ENCODE measurements around the gene DLGAP1.

DLGAP1 gene

DNA sequence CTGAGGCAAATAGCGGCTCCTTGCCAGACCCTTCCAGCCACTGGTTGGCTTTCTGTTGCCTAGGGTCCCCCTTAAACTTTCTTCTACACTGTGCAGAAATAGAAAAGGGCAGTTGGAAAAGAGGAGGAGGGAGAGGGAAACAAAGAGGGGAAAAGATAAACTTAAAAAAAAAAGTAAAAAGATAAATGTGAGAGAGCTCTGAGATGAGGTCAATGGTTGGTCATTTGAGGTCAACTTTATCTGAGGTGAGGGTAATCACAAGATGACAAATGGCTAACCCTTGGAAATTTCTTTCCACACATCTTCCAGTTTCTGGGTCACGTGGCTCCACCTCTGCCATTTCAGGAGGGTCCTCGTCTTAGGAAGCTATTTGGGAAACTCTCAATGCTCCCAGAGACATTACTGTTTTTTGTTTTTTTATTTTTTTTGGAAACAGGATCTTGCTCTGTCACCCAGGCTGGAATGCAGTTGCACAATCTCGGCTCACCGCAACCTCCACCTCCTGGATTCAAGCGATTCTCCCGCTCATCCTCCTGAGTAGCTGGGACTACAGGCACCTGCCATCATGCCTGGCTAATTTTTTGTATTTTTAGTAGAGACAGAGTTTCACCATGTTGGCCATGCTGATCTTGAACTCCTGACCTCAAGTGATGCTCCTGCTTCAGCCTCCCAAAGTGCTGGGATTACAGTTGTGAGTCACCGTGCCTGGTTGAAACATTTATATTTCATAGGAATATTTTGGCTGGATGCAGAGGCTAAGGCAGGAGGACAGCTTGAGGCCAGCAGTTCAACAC, 805.3 kb downstream of the DLGAP1 start:
- TF ChIP-seq OSR1 (CRISPR knock-in tag; IDR thresholded peaks at IDR 0.05), result no peak
- peak; percentile 6; the same call in 1 of the 2 replicates for TF ChIP-seq CSDC2 (CRISPR knock-in tag; IDR thresholded peaks at IDR 0.05)
- peak; percentile 11 for TF ChIP-seq ISL1 (CRISPR knock-in tag; IDR thresholded peaks at IDR 0.05)
- TF ChIP-seq ZC3H10 (CRISPR knock-in tag; IDR thresholded peaks at IDR 0.05), result no peak
- TF ChIP-seq, protein P1, sequence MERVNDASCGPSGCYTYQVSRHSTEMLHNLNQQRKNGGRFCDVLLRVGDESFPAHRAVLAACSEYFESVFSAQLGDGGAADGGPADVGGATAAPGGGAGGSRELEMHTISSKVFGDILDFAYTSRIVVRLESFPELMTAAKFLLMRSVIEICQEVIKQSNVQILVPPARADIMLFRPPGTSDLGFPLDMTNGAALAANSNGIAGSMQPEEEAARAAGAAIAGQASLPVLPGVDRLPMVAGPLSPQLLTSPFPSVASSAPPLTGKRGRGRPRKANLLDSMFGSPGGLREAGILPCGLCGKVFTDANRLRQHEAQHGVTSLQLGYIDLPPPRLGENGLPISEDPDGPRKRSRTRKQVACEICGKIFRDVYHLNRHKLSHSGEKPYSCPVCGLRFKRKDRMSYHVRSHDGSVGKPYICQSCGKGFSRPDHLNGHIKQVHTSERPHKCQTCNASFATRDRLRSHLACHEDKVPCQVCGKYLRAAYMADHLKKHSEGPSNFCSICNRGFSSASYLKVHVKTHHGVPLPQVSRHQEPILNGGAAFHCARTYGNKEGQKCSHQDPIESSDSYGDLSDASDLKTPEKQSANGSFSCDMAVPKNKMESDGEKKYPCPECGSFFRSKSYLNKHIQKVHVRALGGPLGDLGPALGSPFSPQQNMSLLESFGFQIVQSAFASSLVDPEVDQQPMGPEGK (CRISPR knock-in tag; IDR thresholded peaks at IDR 0.05; ENCODE audit: borderline replicate concordance), result no peak
- no peak for TF ChIP-seq ZNF70 (CRISPR knock-in tag; IDR thresholded peaks at IDR 0.05)
- no peak for TF ChIP-seq GLIS3 (CRISPR knock-in tag; IDR thresholded peaks at IDR 0.05)
- TF ChIP-seq BACH2 (CRISPR knock-in tag; IDR thresholded peaks at IDR 0.05; ENCODE audit: borderline replicate concordance), result no peak
- no peak for TF ChIP-seq ZNF8 (CRISPR knock-in tag; IDR thresholded peaks at IDR 0.05)
- ATAC-seq, result no peak

DNA sequence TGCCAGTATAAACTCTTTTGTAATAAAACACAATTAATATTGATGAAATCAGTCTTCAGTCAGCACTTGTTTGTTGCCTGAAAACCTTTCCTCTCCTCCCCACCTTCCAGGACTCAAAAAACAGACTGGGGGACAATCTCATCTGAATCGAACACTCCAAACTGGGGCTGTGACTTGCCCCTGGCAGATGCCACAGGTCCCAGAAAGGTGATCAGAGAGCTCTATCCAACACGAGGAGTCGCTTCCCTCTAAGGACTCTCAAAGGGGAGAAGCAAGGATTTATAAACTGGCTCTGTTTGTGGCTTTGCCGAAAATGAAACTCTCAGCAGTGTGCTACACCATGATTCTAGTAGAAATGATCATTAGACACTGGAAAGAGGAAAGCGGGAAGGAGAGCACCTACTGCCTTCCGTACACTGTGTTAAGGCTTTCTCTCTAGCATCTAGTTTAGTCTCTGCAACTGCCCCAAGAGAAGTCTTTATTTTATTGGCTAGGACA, 805.9 kb downstream of the DLGAP1 start:
- TF ChIP-seq GLIS3 (CRISPR knock-in tag; IDR thresholded peaks at IDR 0.05), result no peak
- TF ChIP-seq BACH2 (CRISPR knock-in tag; IDR thresholded peaks at IDR 0.05; ENCODE audit: borderline replicate concordance), result no peak
- TF ChIP-seq, protein P2, sequence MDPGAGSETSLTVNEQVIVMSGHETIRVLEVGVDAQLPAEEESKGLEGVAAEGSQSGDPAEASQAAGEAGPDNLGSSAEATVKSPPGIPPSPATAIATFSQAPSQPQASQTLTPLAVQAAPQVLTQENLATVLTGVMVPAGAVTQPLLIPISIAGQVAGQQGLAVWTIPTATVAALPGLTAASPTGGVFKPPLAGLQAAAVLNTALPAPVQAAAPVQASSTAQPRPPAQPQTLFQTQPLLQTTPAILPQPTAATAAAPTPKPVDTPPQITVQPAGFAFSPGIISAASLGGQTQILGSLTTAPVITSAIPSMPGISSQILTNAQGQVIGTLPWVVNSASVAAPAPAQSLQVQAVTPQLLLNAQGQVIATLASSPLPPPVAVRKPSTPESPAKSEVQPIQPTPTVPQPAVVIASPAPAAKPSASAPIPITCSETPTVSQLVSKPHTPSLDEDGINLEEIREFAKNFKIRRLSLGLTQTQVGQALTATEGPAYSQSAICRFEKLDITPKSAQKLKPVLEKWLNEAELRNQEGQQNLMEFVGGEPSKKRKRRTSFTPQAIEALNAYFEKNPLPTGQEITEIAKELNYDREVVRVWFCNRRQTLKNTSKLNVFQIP (CRISPR knock-in tag; IDR thresholded peaks at IDR 0.05; ENCODE audit: borderline replicate concordance, low read depth), result no peak
- no peak for TF ChIP-seq ESRRG (CRISPR knock-in tag; IDR thresholded peaks at IDR 0.05)
- no peak for TF ChIP-seq PPARA (CRISPR knock-in tag; IDR thresholded peaks at IDR 0.05; ENCODE audit: borderline replicate concordance)
- TF ChIP-seq ZC3H10 (CRISPR knock-in tag; IDR thresholded peaks at IDR 0.05), result no peak
- TF ChIP-seq ZNF8 (CRISPR knock-in tag; IDR thresholded peaks at IDR 0.05), result no peak
- TF ChIP-seq SNAI2 (CRISPR knock-in tag; IDR thresholded peaks at IDR 0.05), result no peak
- TF ChIP-seq TCF4 (CRISPR knock-in tag; IDR thresholded peaks at IDR 0.05; ENCODE audit: borderline replicate concordance), result no peak
- TF ChIP-seq, protein P3, sequence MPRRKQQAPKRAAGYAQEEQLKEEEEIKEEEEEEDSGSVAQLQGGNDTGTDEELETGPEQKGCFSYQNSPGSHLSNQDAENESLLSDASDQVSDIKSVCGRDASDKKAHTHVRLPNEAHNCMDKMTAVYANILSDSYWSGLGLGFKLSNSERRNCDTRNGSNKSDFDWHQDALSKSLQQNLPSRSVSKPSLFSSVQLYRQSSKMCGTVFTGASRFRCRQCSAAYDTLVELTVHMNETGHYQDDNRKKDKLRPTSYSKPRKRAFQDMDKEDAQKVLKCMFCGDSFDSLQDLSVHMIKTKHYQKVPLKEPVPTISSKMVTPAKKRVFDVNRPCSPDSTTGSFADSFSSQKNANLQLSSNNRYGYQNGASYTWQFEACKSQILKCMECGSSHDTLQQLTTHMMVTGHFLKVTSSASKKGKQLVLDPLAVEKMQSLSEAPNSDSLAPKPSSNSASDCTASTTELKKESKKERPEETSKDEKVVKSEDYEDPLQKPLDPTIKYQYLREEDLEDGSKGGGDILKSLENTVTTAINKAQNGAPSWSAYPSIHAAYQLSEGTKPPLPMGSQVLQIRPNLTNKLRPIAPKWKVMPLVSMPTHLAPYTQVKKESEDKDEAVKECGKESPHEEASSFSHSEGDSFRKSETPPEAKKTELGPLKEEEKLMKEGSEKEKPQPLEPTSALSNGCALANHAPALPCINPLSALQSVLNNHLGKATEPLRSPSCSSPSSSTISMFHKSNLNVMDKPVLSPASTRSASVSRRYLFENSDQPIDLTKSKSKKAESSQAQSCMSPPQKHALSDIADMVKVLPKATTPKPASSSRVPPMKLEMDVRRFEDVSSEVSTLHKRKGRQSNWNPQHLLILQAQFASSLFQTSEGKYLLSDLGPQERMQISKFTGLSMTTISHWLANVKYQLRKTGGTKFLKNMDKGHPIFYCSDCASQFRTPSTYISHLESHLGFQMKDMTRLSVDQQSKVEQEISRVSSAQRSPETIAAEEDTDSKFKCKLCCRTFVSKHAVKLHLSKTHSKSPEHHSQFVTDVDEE (CRISPR knock-in tag; IDR thresholded peaks at IDR 0.05), result no peak
- no peak for TF ChIP-seq OSR1 (CRISPR knock-in tag; IDR thresholded peaks at IDR 0.05)
- TF ChIP-seq ZFP3 (CRISPR knock-in tag; IDR thresholded peaks at IDR 0.05), result no peak
- TF ChIP-seq, protein P4, sequence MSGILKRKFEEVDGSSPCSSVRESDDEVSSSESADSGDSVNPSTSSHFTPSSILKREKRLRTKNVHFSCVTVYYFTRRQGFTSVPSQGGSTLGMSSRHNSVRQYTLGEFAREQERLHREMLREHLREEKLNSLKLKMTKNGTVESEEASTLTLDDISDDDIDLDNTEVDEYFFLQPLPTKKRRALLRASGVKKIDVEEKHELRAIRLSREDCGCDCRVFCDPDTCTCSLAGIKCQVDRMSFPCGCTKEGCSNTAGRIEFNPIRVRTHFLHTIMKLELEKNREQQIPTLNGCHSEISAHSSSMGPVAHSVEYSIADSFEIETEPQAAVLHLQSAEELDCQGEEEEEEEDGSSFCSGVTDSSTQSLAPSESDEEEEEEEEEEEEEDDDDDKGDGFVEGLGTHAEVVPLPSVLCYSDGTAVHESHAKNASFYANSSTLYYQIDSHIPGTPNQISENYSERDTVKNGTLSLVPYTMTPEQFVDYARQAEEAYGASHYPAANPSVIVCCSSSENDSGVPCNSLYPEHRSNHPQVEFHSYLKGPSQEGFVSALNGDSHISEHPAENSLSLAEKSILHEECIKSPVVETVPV (CRISPR knock-in tag; IDR thresholded peaks at IDR 0.05), result no peak
- no peak for TF ChIP-seq ISL1 (CRISPR knock-in tag; IDR thresholded peaks at IDR 0.05)
- no peak for TF ChIP-seq ZNF565 (CRISPR knock-in tag; conservative IDR thresholded peaks at IDR 0.05; ENCODE audit: low read depth)
- no peak for ATAC-seq

DNA sequence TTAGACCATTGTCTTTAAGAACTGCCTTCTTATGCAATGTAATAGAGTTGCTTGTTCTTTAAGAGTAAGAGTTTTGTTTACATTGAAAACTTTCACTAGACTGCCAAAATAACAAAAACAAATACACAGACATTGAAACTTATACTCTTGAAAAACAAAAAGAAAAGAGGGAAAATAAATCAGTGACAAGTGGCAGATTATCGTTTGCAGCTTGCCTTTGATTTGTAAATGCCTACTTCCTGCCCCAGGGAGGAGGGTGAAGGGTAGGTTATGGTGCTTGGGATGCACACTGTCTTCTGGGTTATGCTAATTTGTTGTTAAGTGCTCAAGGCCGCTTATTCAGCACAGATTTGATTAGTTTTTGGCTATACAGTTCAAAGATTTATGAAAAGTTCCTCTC, 806.5 kb downstream of the DLGAP1 start:
- no peak for ATAC-seq
- no peak for TF ChIP-seq TOX (CRISPR knock-in tag; IDR thresholded peaks at IDR 0.05; ENCODE audit: borderline replicate concordance)
- TF ChIP-seq TCF4 (CRISPR knock-in tag; IDR thresholded peaks at IDR 0.05; ENCODE audit: borderline replicate concordance), result no peak
- no peak for TF ChIP-seq ARNTL (CRISPR knock-in tag; IDR thresholded peaks at IDR 0.05; ENCODE audit: borderline replicate concordance, low read depth)
- TF ChIP-seq ZNF8 (CRISPR knock-in tag; IDR thresholded peaks at IDR 0.05), result no peak
- TF ChIP-seq, protein P2 (CRISPR knock-in tag; IDR thresholded peaks at IDR 0.05; ENCODE audit: borderline replicate concordance, low read depth), result no peak
- TF ChIP-seq, protein P5, sequence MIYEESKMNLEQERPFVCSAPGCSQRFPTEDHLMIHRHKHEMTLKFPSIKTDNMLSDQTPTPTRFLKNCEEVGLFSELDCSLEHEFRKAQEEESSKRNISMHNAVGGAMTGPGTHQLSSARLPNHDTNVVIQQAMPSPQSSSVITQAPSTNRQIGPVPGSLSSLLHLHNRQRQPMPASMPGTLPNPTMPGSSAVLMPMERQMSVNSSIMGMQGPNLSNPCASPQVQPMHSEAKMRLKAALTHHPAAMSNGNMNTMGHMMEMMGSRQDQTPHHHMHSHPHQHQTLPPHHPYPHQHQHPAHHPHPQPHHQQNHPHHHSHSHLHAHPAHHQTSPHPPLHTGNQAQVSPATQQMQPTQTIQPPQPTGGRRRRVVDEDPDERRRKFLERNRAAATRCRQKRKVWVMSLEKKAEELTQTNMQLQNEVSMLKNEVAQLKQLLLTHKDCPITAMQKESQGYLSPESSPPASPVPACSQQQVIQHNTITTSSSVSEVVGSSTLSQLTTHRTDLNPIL (CRISPR knock-in tag; IDR thresholded peaks at IDR 0.05; ENCODE audit: low read depth), result no peak
- TF ChIP-seq, protein P1 (CRISPR knock-in tag; IDR thresholded peaks at IDR 0.05; ENCODE audit: borderline replicate concordance), result no peak
- TF ChIP-seq ZNF565 (CRISPR knock-in tag; conservative IDR thresholded peaks at IDR 0.05; ENCODE audit: low read depth), result no peak
- no peak for TF ChIP-seq ESRRG (CRISPR knock-in tag; IDR thresholded peaks at IDR 0.05)
- no peak for TF ChIP-seq OSR1 (CRISPR knock-in tag; IDR thresholded peaks at IDR 0.05)
- TF ChIP-seq, protein P4 (CRISPR knock-in tag; IDR thresholded peaks at IDR 0.05), result no peak

Measured in SK-N-SH treated with all-trans-retinoic acid at 6 μM for 48 hours (cell line).